ENCODE results near the gene RFT1. TPM values are rescaled to one million over a fixed set of nuclear protein-coding genes. Genes with fewer than 3 reads are reported as not detected.

Gene RFT1
- total RNA-seq, 1 experiment from 2014 or later = 35.7 TPM

GRCh38 chr3:53109190-53109589 is 21.0 kb downstream of the RFT1 start:
- H3K4me1 ChIP-seq = no peaks in the 10 kb centered on the region
- H3K36me3 ChIP-seq (ENCODE audit: control insufficient read depth, insufficient read depth, low read length) = no peaks in the 10 kb centered on the region
- intact Hi-C loops (cut with micrococcal nuclease; ENCODE audit: unreplicated experiment) = no loop called here
- Mint-ChIP-seq H3K27me3 (ENCODE audit: insufficient read depth, unreplicated experiment) (no peaks in the 10 kb centered on the region), H3K4me3 (ENCODE audit: unreplicated experiment) (no peak overlapping the region), H3K4me1 (ENCODE audit: low read depth, unreplicated experiment) (no peaks in the 10 kb centered on the region), H3K27ac (ENCODE audit: unreplicated experiment) (no peak overlapping the region), H3K36me3 (ENCODE audit: insufficient read depth, unreplicated experiment) (peaks cover 22% of the 10 kb centered on the region), H3K9me3 (ENCODE audit: unreplicated experiment) (no peaks in the 10 kb centered on the region)
- no peak for TF ChIP-seq CTCF (IDR thresholded peaks at IDR 0.05; ENCODE audit: insufficient read depth in 1 of 2, low read depth in 1 of 2, low read length in 1 of 2, severe bottlenecking in 1 of 2, unreplicated experiment in 1 of 2)
- no peak overlapping the region for H3K4me3 ChIP-seq (ENCODE audit: low read depth, low read length)
- no peak for DNase-seq
- ChIA-PET POLR2A (no interaction called here), CTCF (interaction anchor here (0.6 to 1.5 kb wide), 2 partner anchors 112 to 258 kb away, joined by 3 to 5 read pairs; no protein-coding TSS in a partner anchor)
- no peaks in the 10 kb centered on the region for H3K9me3 ChIP-seq
- no peaks in the 10 kb centered on the region for H3K27me3 ChIP-seq (replicated peaks; ENCODE audit: control insufficient read depth, insufficient read depth, low read length)
- BruUV-seq (replicated peaks) = no TSS peak

- Mint-ChIP-seq H3K4me3 (ENCODE audit: unreplicated experiment) (no peak overlapping the region), H3K27me3 (ENCODE audit: insufficient read depth, unreplicated experiment) (no peaks in the 10 kb centered on the region), H3K9me3 (ENCODE audit: unreplicated experiment) (no peaks in the 10 kb centered on the region), H3K4me1 (ENCODE audit: low read depth, unreplicated experiment) (no peaks in the 10 kb centered on the region), H3K36me3 (ENCODE audit: insufficient read depth, unreplicated experiment) (peaks cover 25% of the 10 kb centered on the region), H3K27ac (ENCODE audit: unreplicated experiment) (no peak overlapping the region)
- Histone ChIP-seq H3K4me1 (no peaks in the 10 kb centered on the region), H3K4me3 (ENCODE audit: low read depth, low read length) (no peak overlapping the region), H3K27me3 (replicated peaks; ENCODE audit: control insufficient read depth, insufficient read depth, low read length) (no peaks in the 10 kb centered on the region), H3K9me3 (no peaks in the 10 kb centered on the region), H3K36me3 (ENCODE audit: control insufficient read depth, insufficient read depth, low read length) (no peaks in the 10 kb centered on the region; the same call in 1 of the 2 replicates)
- BruUV-seq (replicated peaks) = no TSS peak
- CTCF ChIA-PET = no interaction called here
- DNase-seq = no peak
- POLR2A ChIA-PET = no interaction called here
- intact Hi-C loops (cut with micrococcal nuclease; ENCODE audit: unreplicated experiment) = no loop called here
- TF ChIP-seq CTCF (IDR thresholded peaks at IDR 0.05; ENCODE audit: insufficient read depth in 1 of 2, low read depth in 1 of 2, low read length in 1 of 2, severe bottlenecking in 1 of 2, unreplicated experiment in 1 of 2) = no peak
Observed at GRCh38 chr3:53104762-53105161, 25.5 kb downstream of the RFT1 start.

- Histone ChIP-seq H3K27me3 (replicated peaks; ENCODE audit: control insufficient read depth, insufficient read depth, low read length) (no peaks in the 10 kb centered on the region), H3K9me3 (no peaks in the 10 kb centered on the region), H3K36me3 (ENCODE audit: control insufficient read depth, insufficient read depth, low read length) (no peaks in the 10 kb centered on the region; the same call in 1 of the 2 replicates), H3K4me3 (ENCODE audit: low read depth, low read length) (no peak overlapping the region), H3K4me1 (no peaks in the 10 kb centered on the region)
- no peak for DNase-seq
- POLR2A ChIA-PET = no interaction called here
- no peaks in the 10 kb centered on the region for H3K4me1 Mint-ChIP-seq (ENCODE audit: low read depth, unreplicated experiment)
- H3K4me3 Mint-ChIP-seq (ENCODE audit: unreplicated experiment) = no peak overlapping the region
- H3K27ac Mint-ChIP-seq (ENCODE audit: unreplicated experiment) = no peak overlapping the region
- H3K27me3 Mint-ChIP-seq (ENCODE audit: insufficient read depth, unreplicated experiment) = no peaks in the 10 kb centered on the region
- intact Hi-C loops (cut with micrococcal nuclease; ENCODE audit: unreplicated experiment) = no loop called here
- BruUV-seq (replicated peaks) = no TSS peak
- CTCF ChIA-PET = interaction anchor here (0.6 to 0.9 kb wide), 2 partner anchors 91 to 258 kb away, joined by 3 read pairs; no protein-coding TSS in a partner anchor
- H3K36me3 Mint-ChIP-seq (ENCODE audit: insufficient read depth, unreplicated experiment) = peaks cover 17% of the 10 kb centered on the region
- H3K9me3 Mint-ChIP-seq (ENCODE audit: unreplicated experiment) = no peaks in the 10 kb centered on the region
- no peak for TF ChIP-seq CTCF (IDR thresholded peaks at IDR 0.05; ENCODE audit: insufficient read depth in 1 of 2, low read depth in 1 of 2, low read length in 1 of 2, severe bottlenecking in 1 of 2, unreplicated experiment in 1 of 2)
Observed at GRCh38 chr3:53103397-53104296, 26.6 kb downstream of the RFT1 start.

Measured in Caco-2 (cell line).